ENCODE measurements around the gene CAMSAP3. TPM values are rescaled to one million over a fixed set of nuclear protein-coding genes. Genes with fewer than 3 reads are reported as not detected.
A peak's percentile ranks its signal among the peaks of the same experiment; 100 is the strongest.

Gene CAMSAP3
- total RNA-seq, 2 donors from 2014 or later, result 0.85 TPM; not detected in 1

GRCh38 chr19:7637374-7638256, 42.0 kb downstream of the CAMSAP3 start:
- no peak for TF ChIP-seq CTCF (IDR thresholded peaks at IDR 0.05)
- Histone ChIP-seq H3K36me3 (no peaks in the 10 kb centered on the region), H3K9me3 (no peaks in the 10 kb centered on the region), H3K4me3 (peak overlapping the region; percentile 65), H3K27ac (peak overlapping the region in 1 of 2 donors; percentile 8), H3K27me3 (replicated peaks; ENCODE audit: insufficient read depth) (no peaks in the 10 kb centered on the region), H3K4me1 (ENCODE audit: control insufficient read depth in 1 of 2, low read depth in 2 of 2) (no peaks in the 10 kb centered on the region)
- DNase-seq (ENCODE audit: low spot score) (no peak), ATAC-seq (ENCODE audit: insufficient number of reproducible peaks, low FRiP score, low read depth) (no peak)

- TF ChIP-seq CTCF (IDR thresholded peaks at IDR 0.05), result no peak
- Histone ChIP-seq H3K27me3 (replicated peaks; ENCODE audit: insufficient read depth) (no peaks in the 10 kb centered on the region), H3K36me3 (no peaks in the 10 kb centered on the region), H3K27ac (no peak overlapping the region), H3K4me1 (ENCODE audit: control insufficient read depth in 1 of 2, low read depth in 2 of 2) (no peaks in the 10 kb centered on the region), H3K4me3 (no peak overlapping the region), H3K9me3 (no peaks in the 10 kb centered on the region)
- DNase-seq (ENCODE audit: low spot score) (no peak), ATAC-seq (ENCODE audit: insufficient number of reproducible peaks, low FRiP score, low read depth) (no peak)
Measured at GRCh38 chr19:7638802-7639465, 43.3 kb downstream of the CAMSAP3 start.

- H3K4me1 ChIP-seq (ENCODE audit: control insufficient read depth in 1 of 2, low read depth in 2 of 2), result no peaks in the 10 kb centered on the region
- H3K27ac ChIP-seq, result no peak overlapping the region
- H3K27me3 ChIP-seq (replicated peaks; ENCODE audit: insufficient read depth), result no peaks in the 10 kb centered on the region
- H3K9me3 ChIP-seq, result no peaks in the 10 kb centered on the region
- H3K36me3 ChIP-seq, result no peaks in the 10 kb centered on the region
- TF ChIP-seq CTCF (IDR thresholded peaks at IDR 0.05), result no peak
- no peak overlapping the region for H3K4me3 ChIP-seq
- DNase-seq (ENCODE audit: low spot score) (no peak), ATAC-seq (ENCODE audit: insufficient number of reproducible peaks, low FRiP score, low read depth) (no peak)
Measured at GRCh38 chr19:7639863-7640348, 44.2 kb downstream of the CAMSAP3 start.

GRCh38 chr19:7640803-7641202, 45.1 kb downstream of the CAMSAP3 start:
- H3K27me3 ChIP-seq (replicated peaks; ENCODE audit: insufficient read depth), result no peaks in the 10 kb centered on the region
- ATAC-seq (ENCODE audit: insufficient number of reproducible peaks, low FRiP score, low read depth) (no peak), DNase-seq (ENCODE audit: low spot score) (no peak)
- no peak overlapping the region for H3K27ac ChIP-seq
- TF ChIP-seq CTCF (IDR thresholded peaks at IDR 0.05), result no peak
- no peaks in the 10 kb centered on the region for H3K9me3 ChIP-seq
- no peaks in the 10 kb centered on the region for H3K4me1 ChIP-seq (ENCODE audit: control insufficient read depth in 1 of 2, low read depth in 2 of 2)
- H3K36me3 ChIP-seq, result no peaks in the 10 kb centered on the region
- no peak overlapping the region for H3K4me3 ChIP-seq

Measured in thoracic aorta (tissue), 2 donors.